Pancreas (tissue), 10 donors: ENCODE results near the gene RUNX1. TPM values are rescaled to one million over a fixed set of nuclear protein-coding genes. Genes with fewer than 3 reads are reported as not detected.

ENCODE experiments used
- ATAC-seq, 4 donors: fragments of 200-7000 bp; cut with Tn5 transposase; one replicate each; pipeline versions ENCODE4 v1.8.0 to v1.9.1; 2020; ENCODE audit warnings: mild to moderate bottlenecking in 4 of 4, moderate library complexity in 4 of 4
- DNase-seq, 6 donors: peaks; one replicate each; pipeline ENCODE4 v3.0.0-alpha.2; 2020
- FAIRE-seq: peaks from 2 replicates; lab custom pipeline; 2012; peaks lifted over from hg19 to GRCh38; lab: Jason Lieb, UNC
- H3K27ac ChIP-seq, 4 donors: fragments of 200-600 bp; sonication (generic); 1 replicate in 3 of 4; 2 replicates in 1 of 4; pipeline versions ENCODE4 v1.5.0 to v1.8.0; 2020
- H3K27me3 ChIP-seq, 4 donors: fragments of 200-600 bp; one replicate each; pipeline ENCODE4 v1.8.0; 2021
- H3K36me3 ChIP-seq, 3 donors: fragments of 200-600 bp; sonication (generic) in 1 of 3; one replicate each; pipeline versions ENCODE4 v1.5.0 to v1.8.0; 2020 to 2021
- H3K4me1 ChIP-seq, 3 donors: fragments of 200-600 bp; one replicate each; pipeline ENCODE4 v1.8.0; 2021
- H3K4me3 ChIP-seq, 4 donors: fragments of 200-600 bp; sonication (generic) in 2 of 4; one replicate each; pipeline versions ENCODE4 v1.5.0 to v1.8.0; 2020 to 2021
- H3K9me3 ChIP-seq, 4 donors: fragments of 200-600 bp; one replicate each; pipeline ENCODE4 v1.8.0; 2021
- CTCF ChIP-seq, 4 donors: fragments of 200-600 bp; sonication (generic) in 3 of 4; IDR thresholded peaks; one replicate each; pipeline versions ENCODE4 v1.5.0 to v1.8.0; 2021; ENCODE audit warnings: antibody characterized with exemption in 4 of 4
- WGBS, 2 donors: extraction: QIAGEN DNeasy Blood & Tissue Kit; methylation state at CpG; one replicate each; pipeline ENCODE4 v1.1.7; 2013; 5-methylcytosine and 5-hydroxymethylcytosine counted together
- intact Hi-C, 3 donors: fragments of 100-400 bp; cut with DNase I; formaldehyde crosslinking; loops; one replicate each; pipeline versions ENCODE4 v1.11.1 to v1.14.2; 2022
- polyA plus RNA-seq, 2 donors: library from polyadenylated mRNA; stranded (reverse); fragments of 200-250 nt; gene quantifications; one replicate each; pipeline ENCODE4 v1.2.3, GENCODE V29; 2013
- total RNA-seq, 6 donors: library from RNA; stranded (reverse); fragmentation: NEBNext Ultra II Directional in 4 of 6; extraction: Animal tissue kit (Norgen Biotek cat#: 25700) in 4 of 6; gene quantifications; one replicate each; pipeline versions ENCODE4 v1.2.1 to v1.2.4, GENCODE V29; 2021 to 2023
- donor health status: healthy with polysubstance abuse.
- donor health status: DM: no; HTN: no; CAD: no; lungs with moderate emphysema.
- donor health status: DM: no; HTN: no; CAD: no.
- donor health status: control.
- donor health status: control.
- donor health status: Bipolar disorder and iron deficiency.
- donor health status: DM: yes; HTN: yes; CAD: no.
- donor health status: DM: no; HTN: no; CAD: no.
- donor health status: DM: no; HTN: no; CAD: no.
- donor health status: DM: yes; HTN: yes; CAD: no.

RUNX1 gene
- total and polyA plus RNA-seq, 8 donors = 2.1 to 38.2 (median 4.5) TPM

DNA sequence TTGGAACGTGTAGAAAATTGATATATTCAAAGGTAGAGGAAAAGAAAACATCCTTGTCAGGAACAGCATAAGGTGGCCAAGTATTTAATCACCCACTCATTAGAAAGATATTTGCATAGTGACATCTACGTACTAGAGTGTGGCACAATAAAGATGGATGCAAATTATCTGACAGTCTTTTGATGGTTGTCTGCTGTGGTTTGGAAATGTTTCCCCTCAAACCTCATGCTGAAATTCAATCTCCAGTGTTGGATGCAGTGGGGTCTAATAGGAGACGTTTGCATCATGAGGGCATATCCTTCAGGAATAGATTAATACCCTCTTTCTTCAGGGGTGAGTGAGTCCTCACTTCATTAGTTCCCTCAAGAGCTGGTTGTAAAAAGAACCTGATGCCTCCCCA lies 34.1 kb upstream of the RUNX1 start:
- WGBS, 2 donors = 66 to 73% methylated on average over 3 of the region's 3 CpGs
- H3K27me3 ChIP-seq = no peaks in the 10 kb centered on the region
- no peak overlapping the region for H3K27ac ChIP-seq
- H3K4me3 ChIP-seq = no peak overlapping the region
- no peaks in the 10 kb centered on the region for H3K4me1 ChIP-seq
- DNase-seq (no peak), ATAC-seq (no peak), FAIRE-seq (no peak)
- no peak for TF ChIP-seq CTCF (IDR thresholded peaks at IDR 0.05)
- no peaks in the 10 kb centered on the region for H3K36me3 ChIP-seq
- intact Hi-C loops = no loop called here
- no peaks in the 10 kb centered on the region for H3K9me3 ChIP-seq

GRCh38 chr21:35081861-35082260 lies 32.8 kb upstream of the RUNX1 start:
- FAIRE-seq (no peak), ATAC-seq (no peak), DNase-seq (no peak)
- intact Hi-C loops = no loop called here
- no peaks in the 10 kb centered on the region for H3K4me1 ChIP-seq
- H3K36me3 ChIP-seq = no peaks in the 10 kb centered on the region
- TF ChIP-seq CTCF (IDR thresholded peaks at IDR 0.05) = no peak
- WGBS, 2 donors = 79 to 84% methylated on average over 2 of the region's 2 CpGs
- no peak overlapping the region for H3K27ac ChIP-seq
- no peaks in the 10 kb centered on the region for H3K9me3 ChIP-seq
- no peaks in the 10 kb centered on the region for H3K27me3 ChIP-seq
- no peak overlapping the region for H3K4me3 ChIP-seq

DNA sequence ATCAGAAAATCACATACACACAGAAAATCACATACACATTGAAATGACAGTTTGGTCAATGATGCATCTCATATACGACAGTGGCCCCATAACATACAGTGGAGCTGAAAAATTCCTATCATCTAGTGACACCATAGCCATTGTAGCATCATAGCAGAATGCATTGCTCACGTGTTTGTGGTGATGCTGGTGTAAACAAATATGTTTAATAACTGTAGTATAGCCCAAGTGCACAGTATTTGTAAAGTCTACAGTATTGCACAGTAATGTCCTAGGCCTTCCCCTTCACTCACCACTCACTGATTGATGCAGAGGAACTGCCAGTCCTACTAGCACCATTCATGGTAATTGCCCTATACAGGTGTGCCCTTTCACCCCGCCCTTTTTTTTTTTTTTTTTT lies 30.1 kb upstream of the RUNX1 start:
- Histone ChIP-seq H3K36me3 (no peaks in the 10 kb centered on the region), H3K9me3 (no peaks in the 10 kb centered on the region), H3K27ac (no peak overlapping the region), H3K4me3 (no peak overlapping the region), H3K27me3 (no peaks in the 10 kb centered on the region), H3K4me1 (no peaks in the 10 kb centered on the region)
- no peak for TF ChIP-seq CTCF (IDR thresholded peaks at IDR 0.05)
- DNase-seq = no peak
- WGBS, 2 donors = 82 to 90% methylated on average over 3 of the region's 3 CpGs
- intact Hi-C loops = no loop called here
- no peak for ATAC-seq
- FAIRE-seq = no peak

DNA sequence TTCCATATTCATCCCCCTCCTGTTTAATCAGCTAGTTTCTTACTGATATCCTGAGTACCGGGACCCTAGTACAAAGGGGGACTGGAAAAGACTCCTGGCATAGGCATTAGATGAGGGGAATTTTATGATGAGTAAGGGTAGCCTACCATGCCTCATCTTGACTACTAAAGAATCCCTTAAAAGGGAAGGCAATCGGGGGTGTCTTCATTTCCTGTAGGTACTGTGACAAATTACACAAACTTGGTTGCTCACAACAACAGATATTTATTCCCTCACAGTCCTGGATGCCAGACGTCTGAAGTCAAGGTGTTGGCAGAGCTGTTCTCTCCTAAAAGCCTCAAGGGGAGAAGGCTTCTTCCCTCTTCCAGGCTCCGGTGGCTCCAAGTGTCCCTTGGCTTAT lies 28.9 kb upstream of the RUNX1 start:
- H3K36me3 ChIP-seq = no peaks in the 10 kb centered on the region
- intact Hi-C loops = no loop called here
- H3K27me3 ChIP-seq = no peaks in the 10 kb centered on the region
- H3K4me1 ChIP-seq = no peaks in the 10 kb centered on the region
- no peak overlapping the region for H3K4me3 ChIP-seq
- WGBS, 2 donors = 78 to 86% methylated on average over 4 of the region's 4 CpGs
- no peak overlapping the region for H3K27ac ChIP-seq
- TF ChIP-seq CTCF (IDR thresholded peaks at IDR 0.05) = no peak
- no peaks in the 10 kb centered on the region for H3K9me3 ChIP-seq
- FAIRE-seq = no peak
- no peak for DNase-seq
- no peak for ATAC-seq

GRCh38 chr21:35077466-35077865 lies 28.4 kb upstream of the RUNX1 start:
- H3K27me3 ChIP-seq = no peaks in the 10 kb centered on the region
- H3K4me1 ChIP-seq = no peaks in the 10 kb centered on the region
- no peak for FAIRE-seq
- no peak overlapping the region for H3K4me3 ChIP-seq
- H3K9me3 ChIP-seq = no peaks in the 10 kb centered on the region
- no peaks in the 10 kb centered on the region for H3K36me3 ChIP-seq
- no peak for DNase-seq
- WGBS, 2 donors = 86 to 92% methylated on average over 4 of the region's 4 CpGs
- intact Hi-C loops = no loop called here
- no peak overlapping the region for H3K27ac ChIP-seq
- no peak for TF ChIP-seq CTCF (IDR thresholded peaks at IDR 0.05)
- no peak for ATAC-seq
